SK-N-MC (cell line): ENCODE data around the gene FRMD4A.

ENCODE experiments used
- DNase-seq: peaks from one replicate; pipeline ENCODE4 v3.0.0-alpha.2; 2011; ENCODE audit warnings: low read depth, low spot score
- H3K27ac ChIP-seq: fragments of 200-600 bp; sonication (generic); 2 replicates; pipeline ENCODE4 v1.5.1; 2016; ENCODE audit warnings: mixed run types
- H3K36me3 ChIP-seq: fragments of 200-600 bp; sonication (generic); 2 replicates; pipeline ENCODE4 v1.6.1; 2017; ENCODE audit warnings: antibody characterized with exemption, low read length, mixed read lengths; ENCODE audit not compliant: insufficient read depth
- H3K4me3 ChIP-seq: fragments of 200-600 bp; sonication (generic); 2 replicates; pipeline ENCODE4 v1.5.1; 2016
- H3K9ac ChIP-seq: fragments of 200-600 bp; sonication (generic); 2 replicates; pipeline ENCODE4 v1.8.0; 2017; ENCODE audit warnings: mixed run types, mixed read lengths; ENCODE audit not compliant: insufficient read length
- H3K9me3 ChIP-seq: fragments of 200-600 bp; sonication (generic); 2 replicates; pipeline ENCODE4 v1.6.1; 2017; ENCODE audit warnings: low read depth, mild to moderate bottlenecking, antibody characterized with exemption, low read length, moderate library complexity, mixed read lengths
- EZH2 ChIP-seq: fragments of 200-600 bp; sonication (generic); IDR thresholded peaks from one replicate; pipeline ENCODE4 v1.6.1; 2017; ENCODE audit warnings: antibody characterized with exemption
- FOXP2 ChIP-seq: optimal IDR thresholded peaks from 2 replicates; pipeline ENCODE3; 2011; ENCODE audit warnings: mild to moderate bottlenecking, moderate library complexity; ENCODE audit not compliant: insufficient read depth; ENCODE audit errors: extremely low read length, control extremely low read depth
- POLR2AphosphoS5 ChIP-seq: IDR thresholded peaks from 2 replicates; pipeline ENCODE4 v1.6.1; 2012; ENCODE audit warnings: mild to moderate bottlenecking, low read depth, low read length, borderline replicate concordance

The FRMD4A gene

GRCh38 chr10:14003517-14004184 lies 327.1 kb downstream of the FRMD4A start:
- H3K9me3 ChIP-seq = no peaks in the 10 kb centered on the region
- no peak overlapping the region for H3K4me3 ChIP-seq
- no peaks in the 10 kb centered on the region for H3K36me3 ChIP-seq
- H3K27ac ChIP-seq = no peak overlapping the region
- H3K9ac ChIP-seq = no peak overlapping the region
- DNase-seq = no peak
- TF ChIP-seq EZH2 (no peak), FOXP2 (no peak), POLR2AphosphoS5 (no peak)

GRCh38 chr10:14001298-14002040 lies 329.3 kb downstream of the FRMD4A start:
- H3K9ac ChIP-seq = no peak overlapping the region
- TF ChIP-seq FOXP2 = no peak
- no peak for TF ChIP-seq POLR2AphosphoS5
- no peak for TF ChIP-seq EZH2
- no peak overlapping the region for H3K4me3 ChIP-seq
- no peaks in the 10 kb centered on the region for H3K36me3 ChIP-seq
- H3K9me3 ChIP-seq = no peaks in the 10 kb centered on the region
- no peak for DNase-seq
- no peak overlapping the region for H3K27ac ChIP-seq

- Histone ChIP-seq H3K9me3 (no peaks in the 10 kb centered on the region), H3K27ac (no peak overlapping the region), H3K4me3 (no peak overlapping the region), H3K36me3 (no peaks in the 10 kb centered on the region), H3K9ac (no peak overlapping the region)
- DNase-seq = no peak
- no peak for TF ChIP-seq POLR2AphosphoS5
- no peak for TF ChIP-seq FOXP2
- TF ChIP-seq EZH2 = no peak
These were observed 332.4 kb downstream of the FRMD4A start for GRCh38 chr10:13998163-13998835.

- no peak overlapping the region for H3K27ac ChIP-seq
- no peaks in the 10 kb centered on the region for H3K9me3 ChIP-seq
- no peaks in the 10 kb centered on the region for H3K36me3 ChIP-seq
- H3K9ac ChIP-seq = no peak overlapping the region
- H3K4me3 ChIP-seq = no peak overlapping the region
- no peak for TF ChIP-seq POLR2AphosphoS5
- TF ChIP-seq FOXP2 = no peak
- no peak for TF ChIP-seq EZH2
- DNase-seq = no peak
These were observed 333.1 kb downstream of the FRMD4A start for GRCh38 chr10:13997650-13998049.

GRCh38 chr10:13994932-13995331 lies 335.8 kb downstream of the FRMD4A start:
- Histone ChIP-seq H3K27ac (no peak overlapping the region), H3K9ac (no peak overlapping the region), H3K36me3 (no peaks in the 10 kb centered on the region), H3K4me3 (no peak overlapping the region), H3K9me3 (no peaks in the 10 kb centered on the region)
- TF ChIP-seq POLR2AphosphoS5 = no peak
- no peak for TF ChIP-seq FOXP2
- no peak for TF ChIP-seq EZH2
- DNase-seq = no peak

GRCh38 chr10:13993673-13994089 lies 337.0 kb downstream of the FRMD4A start:
- no peak for TF ChIP-seq FOXP2
- no peak for TF ChIP-seq POLR2AphosphoS5
- no peak for TF ChIP-seq EZH2
- no peak overlapping the region for H3K9ac ChIP-seq
- no peaks in the 10 kb centered on the region for H3K9me3 ChIP-seq
- H3K36me3 ChIP-seq = no peaks in the 10 kb centered on the region
- H3K27ac ChIP-seq = no peak overlapping the region
- H3K4me3 ChIP-seq = no peak overlapping the region
- no peak for DNase-seq

GRCh38 chr10:13993169-13993568 lies 337.6 kb downstream of the FRMD4A start:
- TF ChIP-seq POLR2AphosphoS5 (no peak), FOXP2 (no peak), EZH2 (no peak)
- no peak overlapping the region for H3K27ac ChIP-seq
- DNase-seq = no peak
- no peaks in the 10 kb centered on the region for H3K9me3 ChIP-seq
- H3K4me3 ChIP-seq = no peak overlapping the region
- no peak overlapping the region for H3K9ac ChIP-seq
- H3K36me3 ChIP-seq = no peaks in the 10 kb centered on the region

- H3K36me3 ChIP-seq = no peaks in the 10 kb centered on the region
- no peak overlapping the region for H3K9ac ChIP-seq
- DNase-seq = no peak
- no peak overlapping the region for H3K27ac ChIP-seq
- no peak overlapping the region for H3K4me3 ChIP-seq
- H3K9me3 ChIP-seq = no peaks in the 10 kb centered on the region
- TF ChIP-seq EZH2 (no peak), POLR2AphosphoS5 (no peak), FOXP2 (no peak)
These were observed 339.4 kb downstream of the FRMD4A start for GRCh38 chr10:13991353-13991752.
